ENCODE data around the gene ROBO4. TPM values are rescaled to one million over a fixed set of nuclear protein-coding genes. Genes with fewer than 3 reads are reported as not detected.

Gene ROBO4
- total RNA-seq, 1 experiment from 2014 or later, result not detected

- TF ChIP-seq EGR1 (IDR thresholded peaks at IDR 0.05; ENCODE audit: low read depth) (no peak), POLR2AphosphoS5 (IDR thresholded peaks at IDR 0.05; ENCODE audit: low read depth, low read length) (no peak)
These were observed 2.8 kb upstream of the ROBO4 start (continued) for GRCh38 chr11:124900464-124900863.

- Histone ChIP-seq H3K9me3 (ENCODE audit: control insufficient read depth in 1 of 2, insufficient read depth in 1 of 2, low read depth in 1 of 2, low read length in 2 of 2) (no peaks in the 10 kb centered on the region), H3K27me3 (ENCODE audit: insufficient read depth, low read length) (no peaks in the 10 kb centered on the region), H3K9me2 (ENCODE audit: insufficient read depth) (0 out of 2 replicates have a peak, but pooled peaks cover 2% of the 10 kb centered on the region), H3K9ac (ENCODE audit: low read length) (no peak overlapping the region), H3K4me3 (replicated peaks in 1 of 2; ENCODE audit: low read depth in 1 of 2, low read length in 2 of 2) (no peak overlapping the region), H4K20me1 (ENCODE audit: insufficient read depth) (no peaks in the 10 kb centered on the region), H3K27ac (ENCODE audit: low read depth, low read length) (no peak overlapping the region), H3K79me2 (ENCODE audit: insufficient read depth, low read length) (no peaks in the 10 kb centered on the region), H3K4me2 (ENCODE audit: low read length) (peak overlapping the region; percentile 69), H3K36me3 (ENCODE audit: control insufficient read depth in 1 of 2, insufficient read depth in 2 of 2, low read length in 2 of 2) (no peaks in the 10 kb centered on the region), H2AFZ (ENCODE audit: low read depth, low read length, poor library complexity, severe bottlenecking) (no peak overlapping the region), H3K4me1 (ENCODE audit: control insufficient read depth in 1 of 2, insufficient read depth in 2 of 2, low read length in 2 of 2) (peaks cover 6 to 42% of the 10 kb centered on the region in 2 experiments)
- ChIA-PET CTCF (interaction anchor here (2.6 kb wide), 1 partner anchor 23 kb away, joined by 15 read pairs; no protein-coding TSS in a partner anchor), RAD21 (ENCODE audit: low non-redundant PET in 1 of 2, low total read pairs in 2 of 2, uncharacterized antibody in 2 of 2, unreplicated experiment in 2 of 2) (no interaction called here), POLR2A (interaction anchor here (1.6 to 1.9 kb wide), 2 partner anchors 23 kb away, joined by 8 to 19 read pairs; no protein-coding TSS in a partner anchor)
- no peak for ATAC-seq
- no TSS peak for BruUV-seq (replicated peaks)
- TF ChIP-seq, protein P1, sequence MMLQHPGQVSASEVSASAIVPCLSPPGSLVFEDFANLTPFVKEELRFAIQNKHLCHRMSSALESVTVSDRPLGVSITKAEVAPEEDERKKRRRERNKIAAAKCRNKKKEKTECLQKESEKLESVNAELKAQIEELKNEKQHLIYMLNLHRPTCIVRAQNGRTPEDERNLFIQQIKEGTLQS (IDR thresholded peaks at IDR 0.05), result no peak
- TF ChIP-seq, protein P2, sequence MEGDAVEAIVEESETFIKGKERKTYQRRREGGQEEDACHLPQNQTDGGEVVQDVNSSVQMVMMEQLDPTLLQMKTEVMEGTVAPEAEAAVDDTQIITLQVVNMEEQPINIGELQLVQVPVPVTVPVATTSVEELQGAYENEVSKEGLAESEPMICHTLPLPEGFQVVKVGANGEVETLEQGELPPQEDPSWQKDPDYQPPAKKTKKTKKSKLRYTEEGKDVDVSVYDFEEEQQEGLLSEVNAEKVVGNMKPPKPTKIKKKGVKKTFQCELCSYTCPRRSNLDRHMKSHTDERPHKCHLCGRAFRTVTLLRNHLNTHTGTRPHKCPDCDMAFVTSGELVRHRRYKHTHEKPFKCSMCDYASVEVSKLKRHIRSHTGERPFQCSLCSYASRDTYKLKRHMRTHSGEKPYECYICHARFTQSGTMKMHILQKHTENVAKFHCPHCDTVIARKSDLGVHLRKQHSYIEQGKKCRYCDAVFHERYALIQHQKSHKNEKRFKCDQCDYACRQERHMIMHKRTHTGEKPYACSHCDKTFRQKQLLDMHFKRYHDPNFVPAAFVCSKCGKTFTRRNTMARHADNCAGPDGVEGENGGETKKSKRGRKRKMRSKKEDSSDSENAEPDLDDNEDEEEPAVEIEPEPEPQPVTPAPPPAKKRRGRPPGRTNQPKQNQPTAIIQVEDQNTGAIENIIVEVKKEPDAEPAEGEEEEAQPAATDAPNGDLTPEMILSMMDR (IDR thresholded peaks at IDR 0.05 in 2 of 3, conservative IDR thresholded peaks at IDR 0.05 in 1 of 3; ENCODE audit: borderline replicate concordance in 1 of 3, insufficient read depth in 1 of 3, low read depth in 2 of 3, low read length in 2 of 3), result peak in 1 of 3 experiments; percentile 25; a peak in 1 of 6 replicates
- no peak for DNase-seq (ENCODE audit: low read depth, low spot score)
- intact Hi-C loops (cut with micrococcal nuclease), result no loop called here
These were observed 1.9 kb upstream of the ROBO4 start for GRCh38 chr11:124899383-124900145.

All from HCT116 (cell line).